Measurements from ENCODE around the gene DIAPH2.
"Not testable (repeated sequence)": the region's sequence is repeated elsewhere in the genome, so short reads cannot be mapped to it uniquely, and the experiment has no call there.

DIAPH2 gene

DNA sequence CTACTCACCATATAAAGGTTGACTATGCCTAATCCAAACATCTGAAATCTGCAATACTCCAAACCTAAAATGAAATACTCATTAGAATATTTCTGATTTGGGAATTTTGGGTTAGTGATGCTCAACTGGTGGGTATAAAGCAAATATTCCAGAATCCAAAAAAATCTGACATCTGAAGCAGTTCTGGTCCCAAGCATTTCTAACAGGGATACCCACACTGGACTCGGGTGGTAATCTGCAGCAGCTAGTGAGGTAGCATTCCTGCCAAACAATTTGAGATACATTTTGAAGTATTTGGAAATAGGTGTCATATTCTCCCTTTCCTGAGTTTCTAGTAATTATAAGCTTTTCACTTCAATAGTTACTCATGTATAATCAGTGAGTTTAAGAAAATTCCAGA, 149.5 kb downstream of the DIAPH2 start:
- no peak for DNase-seq

GRCh38 chrX:96835660-96836289, 151.1 kb downstream of the DIAPH2 start:
- DNase-seq, result no peak

DNA sequence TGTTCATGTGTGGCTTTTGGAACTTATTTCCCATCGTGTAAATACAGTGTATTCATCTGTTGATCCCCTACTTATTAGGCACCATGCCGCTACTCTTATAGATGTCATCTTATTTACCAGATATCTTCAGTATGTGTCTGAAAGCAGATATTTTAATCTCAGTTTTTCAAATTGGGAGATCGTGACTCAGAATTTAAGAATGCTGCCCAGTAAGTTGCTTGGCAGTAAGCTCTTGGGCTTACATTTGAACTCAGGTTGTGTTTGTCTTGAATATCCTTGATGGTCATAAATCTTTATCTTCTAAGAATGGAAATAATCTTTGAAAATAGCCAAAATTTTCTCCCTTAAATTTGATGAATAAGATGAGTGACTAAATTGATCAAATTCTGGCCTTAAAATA, 153.2 kb downstream of the DIAPH2 start:
- no peak for DNase-seq

- no peak for DNase-seq
Measured at GRCh38 chrX:96838537-96838936, 153.9 kb downstream of the DIAPH2 start.

DNA sequence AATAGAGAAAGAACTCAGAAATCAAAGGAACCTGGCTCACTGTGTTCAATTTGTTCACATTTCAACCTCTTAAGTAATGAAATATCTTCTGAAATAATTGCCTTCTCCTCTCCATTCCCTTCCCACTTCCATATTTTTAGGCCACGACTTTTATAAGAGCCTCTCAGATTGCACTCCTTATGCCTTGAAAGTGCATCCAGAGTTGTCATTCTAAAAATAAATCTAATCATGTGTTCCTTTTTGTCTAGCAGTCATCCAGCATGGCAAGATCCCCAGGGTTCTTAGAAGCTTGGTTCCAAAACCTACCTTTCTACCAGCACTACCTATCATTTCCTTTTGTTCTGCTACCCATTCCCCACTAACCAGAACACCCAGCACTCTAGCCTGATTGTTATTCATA, 156.7 kb downstream of the DIAPH2 start:
- DNase-seq, result no peak

DNA sequence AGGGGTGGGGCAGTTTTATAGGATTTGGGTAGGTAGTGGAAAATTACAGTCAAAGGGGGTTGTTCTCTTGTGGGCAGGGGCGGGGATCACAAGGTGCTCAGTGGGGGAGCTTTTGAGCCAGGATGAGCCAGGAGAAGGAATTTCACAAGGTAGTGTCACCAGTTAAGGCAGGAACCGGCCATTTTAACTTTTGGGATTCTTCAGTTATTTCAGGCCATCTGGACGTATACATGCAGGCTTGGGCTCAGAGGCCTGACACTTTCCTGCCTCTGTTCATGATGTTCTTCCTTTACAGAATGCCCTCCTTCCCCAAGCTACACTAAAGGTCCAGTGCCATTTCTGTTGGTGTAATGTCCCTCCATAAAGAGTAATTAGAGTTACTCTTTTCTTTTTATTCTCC, 157.2 kb downstream of the DIAPH2 start:
- DNase-seq, result not testable (repeated sequence)

- no peak for DNase-seq
Measured at GRCh38 chrX:96843566-96843965, 158.9 kb downstream of the DIAPH2 start.

DNA sequence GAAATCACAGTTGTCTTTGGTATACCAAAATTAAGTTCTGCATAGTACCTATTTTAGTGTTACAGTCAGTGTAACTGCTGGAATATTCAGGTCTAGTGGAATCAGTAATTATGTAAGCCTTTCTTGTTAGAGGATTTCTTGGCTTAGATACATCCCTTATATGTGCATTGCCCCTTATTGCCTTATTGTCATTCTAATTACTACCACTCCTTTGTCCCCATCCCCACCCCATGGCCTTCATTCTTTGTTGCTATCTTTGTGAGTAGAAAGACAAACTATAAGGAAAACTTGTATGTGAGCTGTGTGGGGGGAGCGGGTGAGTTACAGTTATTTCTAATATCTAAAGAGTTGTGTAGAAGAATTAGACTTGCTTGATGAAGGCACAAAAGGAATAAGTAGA, 162.2 kb downstream of the DIAPH2 start:
- DNase-seq, result no peak

GRCh38 chrX:96859422-96859821, 174.8 kb downstream of the DIAPH2 start:
- DNase-seq, result not testable (repeated sequence)

DNA sequence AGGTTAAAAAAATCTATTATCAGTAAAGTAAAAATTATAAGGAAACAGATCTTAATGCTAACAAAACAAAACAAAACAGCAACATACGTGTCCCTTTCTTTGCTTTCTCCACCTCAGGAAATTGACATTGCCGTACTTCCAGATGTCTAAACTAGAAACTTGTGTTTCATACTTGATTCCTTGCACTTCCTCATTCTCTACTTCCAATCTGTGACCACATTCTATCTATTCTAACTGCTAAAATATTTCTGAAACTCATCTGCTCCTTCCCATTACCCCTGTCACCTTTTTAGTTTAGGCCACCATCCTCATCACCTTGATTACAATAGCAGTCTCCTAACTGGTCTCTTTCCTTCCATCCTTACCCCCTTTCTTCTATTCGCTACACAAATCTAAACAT, 176.6 kb downstream of the DIAPH2 start:
- no peak for DNase-seq

DNA sequence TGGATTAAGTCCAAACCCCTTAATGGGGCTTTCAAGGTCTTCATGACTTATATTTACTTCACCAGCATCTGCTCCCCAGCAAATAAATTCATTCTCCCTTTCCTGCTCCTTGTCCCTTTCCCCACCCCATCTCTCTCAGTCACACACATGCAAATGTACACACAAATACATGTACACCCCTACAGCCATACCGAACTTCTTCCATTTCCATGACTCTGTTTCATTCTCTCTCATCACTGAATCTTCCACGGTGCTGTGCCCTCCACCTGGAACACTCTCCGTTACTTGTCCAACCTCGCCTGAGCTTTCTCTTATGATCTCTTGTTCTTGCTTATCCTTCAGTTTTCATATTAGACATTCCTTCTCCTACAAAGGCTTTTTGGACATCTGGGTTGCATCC, 177.0 kb downstream of the DIAPH2 start:
- no peak for DNase-seq

- DNase-seq, result no peak
Measured at GRCh38 chrX:96883608-96884007, 199.0 kb downstream of the DIAPH2 start, which contains the start of gene RPA4. RPA4 (plus strand) TSS chrX:96883908; CDS start chrX:96884311, 403 bp downstream.

DNA sequence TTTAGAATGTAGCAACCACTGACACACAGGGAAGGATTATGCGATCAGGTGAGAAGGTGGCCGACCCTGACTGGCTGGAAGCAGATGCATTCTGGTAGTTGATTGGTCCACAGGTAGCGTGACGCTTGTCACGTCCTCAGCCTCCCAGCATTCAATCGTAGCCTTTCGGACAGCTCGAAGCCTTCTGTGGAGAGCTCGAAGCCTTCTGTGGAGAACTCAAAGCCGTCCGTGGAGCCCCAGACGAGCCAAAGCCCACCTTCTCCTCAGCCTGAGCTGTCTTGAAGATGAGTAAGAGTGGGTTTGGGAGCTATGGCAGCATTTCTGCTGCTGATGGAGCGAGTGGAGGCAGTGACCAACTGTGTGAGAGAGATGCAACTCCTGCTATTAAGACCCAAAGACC, 199.4 kb downstream of the DIAPH2 start:
- no peak for DNase-seq

- DNase-seq, result no peak
Measured at GRCh38 chrX:96889726-96890125, 205.1 kb downstream of the DIAPH2 start.

- DNase-seq, result no peak
Measured at GRCh38 chrX:96906741-96907140, 222.1 kb downstream of the DIAPH2 start.

DNA sequence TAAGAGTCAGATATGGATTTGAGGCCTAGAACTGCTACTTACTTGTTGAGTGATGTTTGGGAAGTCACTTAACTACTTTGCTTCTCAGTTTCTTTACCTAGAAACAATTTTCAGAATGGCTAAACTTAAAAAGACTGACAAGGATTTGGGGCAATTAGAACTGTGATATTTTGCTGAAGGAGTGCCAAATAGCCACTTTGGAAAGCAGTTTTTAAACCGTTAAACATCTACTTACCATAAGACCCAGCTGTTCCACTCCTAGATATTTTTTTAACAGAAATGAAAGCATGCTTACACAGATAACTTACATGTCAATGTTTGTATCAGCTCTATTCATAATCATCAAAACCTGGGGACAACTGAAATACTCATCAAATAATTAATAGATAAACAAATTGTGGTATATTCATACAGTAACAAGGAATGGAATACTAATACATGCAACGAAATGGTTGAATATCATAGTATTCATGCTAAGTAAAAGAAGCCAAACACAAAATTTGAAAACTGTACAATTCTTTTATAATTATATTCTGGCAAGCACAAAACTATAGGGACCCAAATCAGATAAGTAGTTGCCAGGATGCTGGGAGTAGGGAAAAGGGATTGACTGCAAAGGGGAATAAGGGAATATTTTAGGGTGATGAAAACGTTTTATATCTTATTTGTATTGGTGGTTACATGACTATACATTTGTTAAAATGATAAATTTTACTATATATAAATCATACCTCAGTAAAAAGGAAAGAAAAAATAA, 223.1 kb downstream of the DIAPH2 start:
- DNase-seq, result no peak

DNA sequence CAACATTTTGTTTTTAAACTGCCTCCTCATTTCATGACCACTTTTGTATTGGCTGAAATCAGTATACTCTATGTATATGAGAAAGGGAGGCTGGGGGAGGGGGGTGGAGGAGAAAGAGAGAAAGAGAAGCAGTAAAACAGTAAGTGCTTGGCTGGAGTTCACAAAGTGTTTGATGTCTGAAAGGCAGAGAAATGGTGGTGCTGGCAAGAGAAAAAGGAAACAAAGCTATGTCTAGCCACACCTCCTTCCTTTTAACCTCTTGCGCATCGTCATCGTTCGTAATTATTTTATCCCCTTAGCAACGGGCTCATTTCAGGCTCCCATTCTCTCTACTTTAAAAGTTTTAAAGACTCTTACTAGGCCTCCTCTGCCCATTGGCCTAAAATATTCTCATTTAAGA, 224.6 kb downstream of the DIAPH2 start:
- no peak for DNase-seq

DNA sequence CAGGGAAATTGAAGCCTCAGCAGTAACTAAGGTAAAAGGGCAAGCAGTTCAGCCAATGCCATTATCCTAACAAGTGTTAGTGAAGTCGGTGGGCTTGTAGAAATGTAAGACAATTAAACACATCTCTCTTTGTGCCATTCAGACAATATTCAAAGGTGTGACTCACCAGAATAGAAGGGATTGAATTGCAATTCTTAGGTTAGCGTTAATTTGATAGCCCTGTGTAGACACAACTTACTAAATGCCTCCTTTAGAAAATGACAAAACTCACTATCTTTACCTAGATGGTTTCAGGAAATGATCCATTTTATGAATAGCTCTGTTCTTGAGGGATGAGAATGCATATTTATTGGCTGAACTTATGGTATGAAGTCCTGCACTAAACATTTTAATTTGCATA, 234.2 kb downstream of the DIAPH2 start:
- no peak for DNase-seq

DNA sequence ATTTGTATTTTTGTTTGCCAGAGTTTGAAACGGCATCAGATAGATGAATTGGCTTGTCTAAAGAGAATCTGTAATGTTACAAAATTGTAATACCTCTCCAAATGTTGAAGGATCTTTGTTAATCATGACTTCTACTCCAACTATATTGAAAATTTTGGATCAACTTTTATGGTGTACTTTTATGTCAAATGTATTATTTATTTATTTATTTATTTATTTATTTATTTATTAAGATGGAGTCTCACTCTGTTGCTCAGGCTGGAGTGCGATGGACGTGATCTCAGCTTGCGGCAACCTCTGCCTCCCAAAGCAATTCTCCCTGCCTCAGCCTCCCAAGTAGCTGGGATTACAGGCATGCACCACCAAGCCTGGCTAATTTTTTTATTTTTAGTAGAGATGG, 235.0 kb downstream of the DIAPH2 start:
- no peak for DNase-seq

DNA sequence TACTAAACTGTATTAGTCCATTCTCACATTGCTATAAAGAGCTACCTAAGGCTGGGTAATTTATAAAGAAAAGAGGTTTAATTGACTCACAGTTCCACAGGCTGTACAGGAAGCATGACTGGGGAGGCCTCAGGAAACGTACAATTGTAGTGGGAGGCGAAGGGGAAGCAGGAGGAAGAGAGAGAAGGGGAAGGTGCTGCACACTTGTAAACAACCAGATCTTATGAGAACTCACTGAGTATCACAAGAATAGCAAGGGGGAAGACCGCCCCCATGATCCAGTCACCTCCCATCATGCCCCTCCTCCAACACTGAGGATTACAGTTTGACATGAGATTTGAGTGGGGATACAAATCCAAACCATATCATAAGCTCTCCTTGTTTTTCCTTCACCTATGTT, 239.9 kb downstream of the DIAPH2 start:
- DNase-seq, result no peak

GRCh38 chrX:96929036-96929435, 244.4 kb downstream of the DIAPH2 start:
- no peak for DNase-seq

GRCh38 chrX:96957718-96958117, 273.1 kb downstream of the DIAPH2 start:
- no peak for DNase-seq

DNA sequence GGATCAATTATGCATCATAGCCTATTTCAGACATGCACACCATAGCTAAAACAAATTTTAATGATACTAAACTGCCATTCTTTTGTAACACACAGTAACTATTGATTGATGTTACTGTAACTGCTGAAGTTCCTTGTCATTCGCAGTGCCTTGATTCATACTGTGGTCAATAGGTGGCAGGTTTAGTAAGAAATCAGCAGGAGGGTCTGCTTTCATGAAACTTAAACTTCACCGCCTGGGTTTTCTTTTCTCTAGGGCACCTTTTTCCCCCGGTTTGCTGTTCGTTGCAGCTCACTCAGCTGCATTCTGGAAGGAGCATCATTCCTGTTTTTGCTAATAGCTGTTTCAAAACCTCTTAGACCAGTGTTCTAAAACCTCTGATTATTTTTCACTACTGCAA, 287.2 kb downstream of the DIAPH2 start:
- no peak for DNase-seq

GRCh38 chrX:96978906-96979305, 294.3 kb downstream of the DIAPH2 start:
- no peak for DNase-seq

GRCh38 chrX:96979766-96980165, 295.1 kb downstream of the DIAPH2 start:
- DNase-seq, result no peak

Data from NK-92 treated with Interleukin-12 subunit alpha and Interleukin-12 subunit beta, amount 100 ng/mL, for 24 hours (cell line).